Right lobe of liver (tissue), 6 donors: Measurements from ENCODE around the gene GSTO2. TPM values are rescaled to one million over a fixed set of nuclear protein-coding genes. Genes with fewer than 3 reads are reported as not detected.
A peak's percentile ranks its signal among the peaks of the same experiment; 100 is the strongest.

Experiments used
- ATAC-seq, 4 donors: fragments of 200-7000 bp; cut with Tn5 transposase; one replicate each; pipeline ENCODE4 v1.9.1; 2020; ENCODE audit warnings: mild to moderate bottlenecking in 4 of 4, moderate library complexity in 4 of 4
- DNase-seq, 3 donors: peaks; one replicate each; pipeline ENCODE4 v3.0.0-alpha.2; 2020
- H3K27ac ChIP-seq, 3 donors: fragments of 200-600 bp; one replicate each; pipeline ENCODE4 v1.8.0; 2022
- H3K27me3 ChIP-seq, 2 donors: fragments of 200-600 bp; one replicate each; pipeline ENCODE4 v1.8.0; 2022
- H3K36me3 ChIP-seq, 4 donors: fragments of 200-600 bp; sonication (generic) in 1 of 4; one replicate each; pipeline versions ENCODE4 v1.5.1 to v1.8.0; 2017 to 2022; ENCODE audit warnings: control low read depth in 1 of 4
- H3K4me1 ChIP-seq, 4 donors: fragments of 200-600 bp; sonication (generic) in 1 of 4; one replicate each; pipeline versions ENCODE4 v1.5.1 to v1.8.0; 2017 to 2022; ENCODE audit warnings: control low read depth in 1 of 4
- H3K4me3 ChIP-seq, 3 donors: fragments of 200-600 bp; one replicate each; pipeline ENCODE4 v1.8.0; 2022
- H3K9me3 ChIP-seq, 4 donors: fragments of 200-600 bp; sonication (generic) in 1 of 4; one replicate each; pipeline versions ENCODE4 v1.5.1 to v1.8.0; 2017 to 2022; ENCODE audit warnings: control low read depth in 1 of 4
- POLR2A ChIP-seq: fragments of 450-650 bp; IDR thresholded peaks from one replicate; pipeline ENCODE4 v1.6.1; 2017; ENCODE audit warnings: antibody characterized with exemption, mild to moderate bottlenecking
- WGBS: methylation state at CpG from one replicate; pipeline ENCODE4 v1.1.6; 2018; ENCODE audit warnings: low coverage, low lambda C conversion rate; ENCODE audit not compliant: insufficient coverage; ENCODE audit errors: missing lambda C conversion rate; 5-methylcytosine and 5-hydroxymethylcytosine counted together
- intact Hi-C, 2 donors: fragments of 100-400 bp; cut with DNase I; formaldehyde crosslinking; loops; one replicate each; pipeline versions ENCODE4 v1.11.2 to v1.14.1; 2022
- total RNA-seq, 6 experiments: library from RNA; depleted of rRNA in 2 of 6; stranded (reverse); fragments of >200 nt in 2 of 6; fragmentation: NEBNext Ultra II Directional in 3 of 6; extraction: Animal tissue kit (Norgen Biotek cat#: 25700) in 3 of 6; gene quantifications; one replicate each; pipeline versions ENCODE4 v1.1.0 to v1.2.4, GENCODE V29; 2016 to 2023
- TF ChIP-seq, protein P1 (sequence below), 4 donors: fragments of 200-600 bp in 3 of 4; fragments of 450-650 bp in 1 of 4; IDR thresholded peaks; one replicate each; pipeline versions ENCODE4 v1.5.1 to v1.8.0; 2016 to 2022; ENCODE audit warnings: antibody characterized with exemption in 4 of 4, mild to moderate bottlenecking in 2 of 4
- donor health status: DM: no; HTN: yes; CAD: no.
- donor health status: DM: no; HTN: no; CAD: no.
- donor health status: DM: no; HTN: no; CAD: no.
- donor health status: DM: no; HTN: yes; CAD: no.
- donor health status: DM: no; HTN: yes; CAD: no.

The GSTO2 gene
- total RNA-seq, 6 experiments from 2014 or later, result 1.4 to 5.3 (median 2.8) TPM

DNA sequence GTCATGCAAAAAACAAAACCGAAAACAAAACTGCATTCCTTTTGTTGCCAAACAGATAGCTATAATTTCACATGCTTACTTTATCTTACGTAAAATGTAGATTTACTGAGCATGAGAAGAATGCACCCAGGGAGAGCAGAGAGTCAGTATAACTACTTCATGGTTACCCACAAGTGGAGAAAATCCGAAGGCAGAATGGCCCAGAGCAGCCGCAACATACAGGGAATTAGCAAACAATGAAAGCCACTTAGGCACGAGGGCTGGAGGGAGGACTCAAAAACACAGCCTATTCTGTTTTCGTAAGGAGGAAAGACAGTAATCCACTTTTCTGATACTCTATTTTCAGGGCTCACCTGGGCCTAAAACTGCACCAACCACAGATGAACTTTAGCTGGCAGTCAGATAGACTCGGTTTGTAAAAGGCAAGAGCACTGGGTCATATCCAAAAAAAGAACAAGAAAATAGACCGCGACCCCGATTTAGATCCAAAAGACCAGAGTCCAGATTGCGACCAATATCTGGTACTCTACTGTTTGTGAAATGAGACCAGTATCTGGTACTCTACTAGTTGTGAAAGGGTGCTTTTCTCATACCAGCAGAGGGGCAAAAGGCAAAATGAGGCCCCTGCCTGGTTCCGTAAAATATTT lies 68.0 kb downstream of the GSTO2 start:
- peaks cover 0 to 23% (median 3%) of the 10 kb centered on the region in 4 donors for H3K4me1 ChIP-seq
- ATAC-seq, result peak; percentile 34 to 80 (median 60)

DNA sequence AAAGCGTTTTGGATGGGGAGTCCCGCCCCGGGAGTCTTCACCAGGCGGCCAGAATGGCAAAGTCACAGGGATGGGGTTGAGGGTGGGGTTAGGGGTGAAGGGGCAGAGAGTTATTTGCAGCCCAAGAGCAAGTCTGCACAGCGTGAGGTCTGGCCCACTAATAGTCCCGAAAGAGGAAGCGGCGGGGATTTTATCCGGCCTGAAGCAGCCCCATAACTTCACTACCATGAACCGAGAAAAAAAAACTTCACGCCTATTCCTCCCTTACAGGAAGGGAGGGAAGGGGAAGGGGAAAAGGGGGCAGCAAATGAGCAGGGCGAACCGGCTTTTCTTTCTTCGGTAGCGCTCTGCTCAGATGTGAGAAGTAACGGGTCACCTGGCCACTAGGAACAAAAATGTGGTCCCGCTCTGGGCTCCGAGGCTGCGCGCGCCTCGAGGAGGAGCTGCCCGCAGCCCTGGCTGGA lies 68.6 kb downstream of the GSTO2 start:
- peak overlapping the region; percentile 95 to 97 (median 96) for H3K27ac ChIP-seq
- peak overlapping the region; percentile 72 to 91 (median 87) for H3K4me3 ChIP-seq
- TF ChIP-seq, protein P1, sequence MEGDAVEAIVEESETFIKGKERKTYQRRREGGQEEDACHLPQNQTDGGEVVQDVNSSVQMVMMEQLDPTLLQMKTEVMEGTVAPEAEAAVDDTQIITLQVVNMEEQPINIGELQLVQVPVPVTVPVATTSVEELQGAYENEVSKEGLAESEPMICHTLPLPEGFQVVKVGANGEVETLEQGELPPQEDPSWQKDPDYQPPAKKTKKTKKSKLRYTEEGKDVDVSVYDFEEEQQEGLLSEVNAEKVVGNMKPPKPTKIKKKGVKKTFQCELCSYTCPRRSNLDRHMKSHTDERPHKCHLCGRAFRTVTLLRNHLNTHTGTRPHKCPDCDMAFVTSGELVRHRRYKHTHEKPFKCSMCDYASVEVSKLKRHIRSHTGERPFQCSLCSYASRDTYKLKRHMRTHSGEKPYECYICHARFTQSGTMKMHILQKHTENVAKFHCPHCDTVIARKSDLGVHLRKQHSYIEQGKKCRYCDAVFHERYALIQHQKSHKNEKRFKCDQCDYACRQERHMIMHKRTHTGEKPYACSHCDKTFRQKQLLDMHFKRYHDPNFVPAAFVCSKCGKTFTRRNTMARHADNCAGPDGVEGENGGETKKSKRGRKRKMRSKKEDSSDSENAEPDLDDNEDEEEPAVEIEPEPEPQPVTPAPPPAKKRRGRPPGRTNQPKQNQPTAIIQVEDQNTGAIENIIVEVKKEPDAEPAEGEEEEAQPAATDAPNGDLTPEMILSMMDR (IDR thresholded peaks at IDR 0.05), result no peak
- TF ChIP-seq POLR2A, result no peak
- no peaks in the 10 kb centered on the region for H3K9me3 ChIP-seq
- WGBS, result 0% methylated on average over 15 of the region's 23 CpGs
- DNase-seq (peak in 2 of 3 donors; percentile 55 to 62), ATAC-seq (peak; percentile 10 to 45 (median 40))
- no peaks in the 10 kb centered on the region for H3K36me3 ChIP-seq
- H3K27me3 ChIP-seq, result no peaks in the 10 kb centered on the region
- H3K4me1 ChIP-seq, result peaks cover 0 to 23% (median 3%) of the 10 kb centered on the region in 4 donors
- intact Hi-C loops, result no loop called here

More for the DNA sequence above, 68.0 kb downstream of the GSTO2 start:
- peak in 1 of 3 donors; percentile 74 for DNase-seq
- Histone ChIP-seq H3K9me3 (no peaks in the 10 kb centered on the region), H3K27me3 (no peaks in the 10 kb centered on the region), H3K27ac (peak overlapping the region; percentile 95 to 97 (median 96)), H3K36me3 (no peaks in the 10 kb centered on the region), H3K4me3 (peak overlapping the region; percentile 72 to 91 (median 87))
- 5% methylated on average over 12 of the region's 12 CpGs for WGBS
- intact Hi-C loops, result no loop called here
- TF ChIP-seq POLR2A, result no peak
- TF ChIP-seq, protein P1 (IDR thresholded peaks at IDR 0.05), result no peak

DNA sequence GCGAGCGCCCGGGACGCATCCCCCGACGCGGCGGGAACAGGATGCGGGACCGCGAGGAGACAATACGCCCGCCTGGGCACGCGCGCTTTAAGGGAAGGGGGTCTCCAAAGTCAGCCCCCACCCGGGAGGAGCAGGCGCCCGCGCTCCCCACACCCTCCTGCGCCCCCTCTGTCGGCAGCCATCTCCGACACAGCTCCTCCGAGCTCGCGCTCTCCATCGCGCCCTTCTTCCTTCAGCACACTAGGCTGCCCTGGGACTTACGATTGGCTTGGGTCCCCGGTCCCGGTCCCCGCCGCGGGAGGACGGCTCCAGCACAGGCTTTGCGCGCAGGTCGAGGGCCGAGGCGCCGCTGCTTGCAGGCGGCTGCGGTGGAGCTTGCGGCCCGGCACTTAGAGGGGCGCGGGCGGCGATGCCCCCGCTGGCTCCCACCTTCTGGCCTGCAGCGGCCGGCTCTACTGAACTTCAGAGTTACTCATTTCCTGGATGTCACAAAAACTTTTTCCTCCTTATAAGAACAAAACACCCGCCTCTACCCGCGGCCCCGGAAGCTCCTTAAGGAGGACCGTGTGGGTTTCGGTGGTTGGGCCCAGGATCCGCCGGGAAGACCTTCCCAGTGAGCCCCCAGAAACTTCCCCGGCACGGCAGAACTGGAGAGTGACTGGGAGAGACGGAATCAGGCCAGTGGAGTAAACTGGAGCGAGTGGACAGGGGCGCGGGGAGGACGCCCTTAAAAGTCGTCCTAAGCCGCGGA lies 69.2 kb downstream of the GSTO2 start, which contains the start of gene ITPRIP:
TSS of gene ITPRIP (minus strand) at position 481 of the 751 bp plus-strand sequence. CDS start 22,414 bp downstream, outside the sequence.
- intact Hi-C loops, result no loop called here
- peaks cover 0 to 23% (median 3%) of the 10 kb centered on the region in 4 donors for H3K4me1 ChIP-seq
- WGBS, result 1% methylated on average over 16 of the region's 70 CpGs

DNA sequence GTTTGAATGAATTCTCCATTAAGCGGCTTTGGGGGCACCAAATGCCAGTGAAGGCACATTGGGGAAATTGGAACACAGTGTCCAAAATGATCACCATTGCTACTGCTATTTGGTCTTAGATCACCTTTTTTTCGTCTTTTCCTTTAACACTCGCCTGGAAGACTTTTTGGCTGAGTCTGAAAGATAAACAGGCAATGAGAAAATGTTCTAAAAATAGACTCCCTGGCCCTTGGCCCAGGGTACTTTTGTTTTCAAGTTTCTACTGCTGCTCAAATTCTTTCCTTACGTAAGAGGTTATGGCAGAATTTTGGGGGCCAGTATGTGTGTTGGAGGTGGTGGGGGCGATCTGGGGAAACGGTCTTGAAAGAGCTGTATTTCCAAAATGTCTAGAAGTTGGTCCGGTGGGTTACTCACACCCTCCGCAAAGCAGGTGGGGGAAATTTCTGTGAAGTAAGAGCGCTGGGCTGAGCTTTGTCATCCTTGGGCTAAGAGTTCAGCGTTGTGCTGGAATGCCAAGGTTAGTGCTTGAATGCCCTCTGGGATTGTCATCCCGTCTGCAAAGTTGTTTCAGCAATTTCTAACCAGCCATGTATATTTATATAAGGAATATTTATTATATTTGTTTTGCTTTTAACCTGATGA lies 70.6 kb downstream of the GSTO2 start:
- Histone ChIP-seq H3K4me1 (peaks cover 0 to 22% (median 3%) of the 10 kb centered on the region in 4 donors), H3K27me3 (no peaks in the 10 kb centered on the region), H3K27ac (peak overlapping the region; percentile 95 to 97 (median 96)), H3K36me3 (no peaks in the 10 kb centered on the region), H3K4me3 (peak overlapping the region; percentile 72 to 91 (median 87)), H3K9me3 (no peaks in the 10 kb centered on the region)
- DNase-seq (peak in 1 of 3 donors; percentile 80), ATAC-seq (peak; percentile 17 to 54 (median 40))
- 7% methylated on average over 9 of the region's 11 CpGs for WGBS
- intact Hi-C loops, result no loop called here
- no peak for TF ChIP-seq POLR2A
- TF ChIP-seq, protein P1 (IDR thresholded peaks at IDR 0.05), result no peak

More for the DNA sequence above, 69.2 kb downstream of the GSTO2 start, which contains the start of gene ITPRIP:
- Histone ChIP-seq H3K36me3 (no peaks in the 10 kb centered on the region), H3K27ac (peak within 1 kb of the TSS; percentile 95 to 97 (median 96)), H3K27me3 (no peaks in the 10 kb centered on the region), H3K4me3 (peak within 1 kb of the TSS; percentile 72 to 91 (median 87)), H3K9me3 (no peaks in the 10 kb centered on the region)
- TF ChIP-seq, protein P1 (IDR thresholded peaks at IDR 0.05), result peak in 1 of 4 donors; percentile 11
- TF ChIP-seq POLR2A, result peak; percentile 91
- ATAC-seq (peak; percentile 47 to 58 (median 52)), DNase-seq (peak; percentile 70 to 77 (median 77))
